Measurements from ENCODE around the gene NKTR. TPM values are rescaled to one million over a fixed set of nuclear protein-coding genes. Genes with fewer than 3 reads are reported as not detected.

NKTR gene
- total RNA-seq, 1 donor from 2014 or later, result 196 TPM

DNA sequence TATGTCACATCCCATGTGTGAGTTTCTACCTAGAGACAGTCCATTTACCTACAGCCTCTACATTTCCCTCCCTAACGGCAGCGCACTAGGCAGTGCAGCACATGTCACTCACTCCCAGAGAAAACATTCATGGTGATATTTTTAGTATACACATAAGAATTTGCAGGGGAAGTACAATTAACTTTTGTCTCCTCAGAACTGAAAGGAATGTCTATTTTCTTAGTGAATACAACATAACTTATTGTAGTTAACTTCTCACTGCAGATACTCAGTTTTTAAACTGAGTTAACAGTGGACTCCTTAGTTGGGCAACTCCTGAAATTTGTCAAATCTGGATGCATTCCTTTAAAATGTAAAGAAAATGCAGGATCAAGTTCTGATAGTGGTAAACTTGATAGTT, 48.5 kb downstream of the NKTR start:
- TF ChIP-seq, protein P1, sequence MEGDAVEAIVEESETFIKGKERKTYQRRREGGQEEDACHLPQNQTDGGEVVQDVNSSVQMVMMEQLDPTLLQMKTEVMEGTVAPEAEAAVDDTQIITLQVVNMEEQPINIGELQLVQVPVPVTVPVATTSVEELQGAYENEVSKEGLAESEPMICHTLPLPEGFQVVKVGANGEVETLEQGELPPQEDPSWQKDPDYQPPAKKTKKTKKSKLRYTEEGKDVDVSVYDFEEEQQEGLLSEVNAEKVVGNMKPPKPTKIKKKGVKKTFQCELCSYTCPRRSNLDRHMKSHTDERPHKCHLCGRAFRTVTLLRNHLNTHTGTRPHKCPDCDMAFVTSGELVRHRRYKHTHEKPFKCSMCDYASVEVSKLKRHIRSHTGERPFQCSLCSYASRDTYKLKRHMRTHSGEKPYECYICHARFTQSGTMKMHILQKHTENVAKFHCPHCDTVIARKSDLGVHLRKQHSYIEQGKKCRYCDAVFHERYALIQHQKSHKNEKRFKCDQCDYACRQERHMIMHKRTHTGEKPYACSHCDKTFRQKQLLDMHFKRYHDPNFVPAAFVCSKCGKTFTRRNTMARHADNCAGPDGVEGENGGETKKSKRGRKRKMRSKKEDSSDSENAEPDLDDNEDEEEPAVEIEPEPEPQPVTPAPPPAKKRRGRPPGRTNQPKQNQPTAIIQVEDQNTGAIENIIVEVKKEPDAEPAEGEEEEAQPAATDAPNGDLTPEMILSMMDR (IDR thresholded peaks at IDR 0.05; ENCODE audit: partially characterized antibody, unreplicated experiment), result no peak
- H3K27me3 Mint-ChIP-seq (ENCODE audit: unreplicated experiment), result peaks cover 17% of the 10 kb centered on the region
- H3K36me3 Mint-ChIP-seq (ENCODE audit: unreplicated experiment), result peaks cover 8% of the 10 kb centered on the region
- H3K27ac Mint-ChIP-seq (ENCODE audit: unreplicated experiment), result peak overlapping the region; percentile 60
- DNase-seq, result no peak
- H3K4me1 Mint-ChIP-seq (ENCODE audit: low read depth, unreplicated experiment), result peaks cover 29% of the 10 kb centered on the region
- peak overlapping the region; percentile 31 for H3K4me3 Mint-ChIP-seq (ENCODE audit: unreplicated experiment)
- H3K9me3 Mint-ChIP-seq (ENCODE audit: unreplicated experiment), result peaks cover 15% of the 10 kb centered on the region

DNA sequence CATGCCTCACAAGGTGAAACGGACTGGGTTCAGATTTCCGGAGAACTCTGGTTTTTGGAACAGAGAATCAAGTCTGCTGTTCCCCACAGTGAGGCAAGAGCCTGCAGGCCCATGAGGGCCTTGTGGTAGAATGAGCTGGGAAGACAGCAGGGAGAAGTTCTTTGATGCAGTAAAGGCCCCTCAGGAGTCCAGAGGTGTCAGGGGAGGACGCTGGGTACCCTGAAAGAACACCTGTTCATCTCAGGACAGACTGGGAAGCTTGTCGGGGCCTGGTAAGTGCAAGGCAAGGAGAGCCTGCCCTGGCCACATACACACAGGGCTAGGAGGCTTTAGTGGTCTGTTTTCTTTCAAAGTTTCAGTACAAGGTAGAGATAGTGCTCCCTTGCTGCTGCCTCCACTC, 49.3 kb downstream of the NKTR start:
- H3K4me1 Mint-ChIP-seq (ENCODE audit: low read depth, unreplicated experiment), result peaks cover 29% of the 10 kb centered on the region
- H3K36me3 Mint-ChIP-seq (ENCODE audit: unreplicated experiment), result peaks cover 8% of the 10 kb centered on the region
- peaks cover 15% of the 10 kb centered on the region for H3K9me3 Mint-ChIP-seq (ENCODE audit: unreplicated experiment)
- DNase-seq, result no peak
- H3K27me3 Mint-ChIP-seq (ENCODE audit: unreplicated experiment), result peaks cover 17% of the 10 kb centered on the region
- H3K27ac Mint-ChIP-seq (ENCODE audit: unreplicated experiment), result no peak overlapping the region
- no peak overlapping the region for H3K4me3 Mint-ChIP-seq (ENCODE audit: unreplicated experiment)
- TF ChIP-seq, protein P1 (IDR thresholded peaks at IDR 0.05; ENCODE audit: partially characterized antibody, unreplicated experiment), result no peak

DNA sequence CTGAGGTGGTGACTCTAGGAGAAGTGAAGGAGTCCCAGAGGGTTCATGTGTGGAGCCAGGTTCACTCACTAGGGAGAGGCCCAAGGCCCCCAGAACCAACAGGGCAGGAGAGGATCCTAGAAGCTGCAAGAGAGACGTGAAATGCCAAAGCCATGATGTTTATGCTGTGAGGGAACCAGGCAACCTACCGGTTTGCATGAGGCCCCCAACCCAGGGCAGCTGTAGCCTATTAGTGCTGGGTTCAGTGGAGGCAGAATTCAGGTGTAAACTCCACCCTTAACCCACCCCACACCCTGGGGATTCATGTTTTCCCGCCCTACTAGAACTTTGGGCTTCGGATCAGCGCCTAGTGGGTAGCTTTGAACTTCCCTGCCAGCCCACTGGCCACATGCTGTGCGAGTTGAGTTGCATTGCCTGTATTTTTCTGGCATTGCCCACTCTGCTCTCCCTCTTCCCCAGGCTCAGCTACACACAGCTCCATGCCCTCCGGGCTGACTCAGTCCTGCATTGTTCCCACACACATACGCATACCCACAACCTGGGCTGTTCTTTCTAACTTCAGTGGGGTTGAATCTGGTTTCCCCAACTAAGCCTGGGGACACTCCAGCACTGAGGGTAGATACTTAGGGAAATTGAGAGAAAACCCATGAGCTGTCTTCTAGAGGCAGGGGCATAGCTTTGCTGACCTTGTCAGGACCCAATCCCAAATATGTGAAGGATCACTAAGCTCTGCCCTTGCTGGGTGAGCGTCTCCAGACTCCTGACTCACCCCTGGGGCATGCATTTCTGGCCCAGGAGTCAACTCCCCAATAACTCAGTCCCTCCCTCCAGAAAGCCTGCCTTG, 51.0 kb downstream of the NKTR start:
- Mint-ChIP-seq H3K27me3 (ENCODE audit: unreplicated experiment) (peaks cover 20% of the 10 kb centered on the region), H3K27ac (ENCODE audit: unreplicated experiment) (peak overlapping the region; percentile 91), H3K36me3 (ENCODE audit: unreplicated experiment) (peaks cover 8% of the 10 kb centered on the region), H3K4me3 (ENCODE audit: unreplicated experiment) (peak overlapping the region; percentile 93), H3K4me1 (ENCODE audit: low read depth, unreplicated experiment) (peaks cover 38% of the 10 kb centered on the region), H3K9me3 (ENCODE audit: unreplicated experiment) (peaks cover 20% of the 10 kb centered on the region)
- DNase-seq, result no peak
- TF ChIP-seq, protein P1 (IDR thresholded peaks at IDR 0.05; ENCODE audit: partially characterized antibody, unreplicated experiment), result no peak

DNA sequence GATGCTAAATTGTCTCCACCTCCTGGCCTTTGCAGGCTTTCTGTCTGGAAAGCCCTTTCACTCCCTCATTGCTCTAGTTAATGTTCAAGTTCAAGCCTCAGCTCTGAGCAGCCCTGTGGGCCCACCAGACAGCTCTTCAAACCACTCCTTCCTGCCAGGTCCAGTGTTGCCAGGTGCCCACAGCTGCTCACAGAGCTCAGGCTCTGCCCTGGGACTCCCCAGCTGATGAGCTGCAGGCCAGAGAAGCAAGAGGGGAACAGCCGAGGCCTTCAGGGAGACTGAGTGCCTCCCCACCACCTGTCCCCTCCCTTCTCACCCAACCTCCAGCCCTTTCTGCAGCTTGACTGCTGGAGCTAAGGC, 51.7 kb downstream of the NKTR start:
- TF ChIP-seq, protein P1 (IDR thresholded peaks at IDR 0.05; ENCODE audit: partially characterized antibody, unreplicated experiment), result no peak
- peak; percentile 59 for DNase-seq
- H3K4me3 Mint-ChIP-seq (ENCODE audit: unreplicated experiment), result peak overlapping the region; percentile 93
- peak overlapping the region; percentile 91 for H3K27ac Mint-ChIP-seq (ENCODE audit: unreplicated experiment)
- peaks cover 18% of the 10 kb centered on the region for H3K9me3 Mint-ChIP-seq (ENCODE audit: unreplicated experiment)
- H3K4me1 Mint-ChIP-seq (ENCODE audit: low read depth, unreplicated experiment), result peaks cover 39% of the 10 kb centered on the region
- peaks cover 8% of the 10 kb centered on the region for H3K36me3 Mint-ChIP-seq (ENCODE audit: unreplicated experiment)
- H3K27me3 Mint-ChIP-seq (ENCODE audit: unreplicated experiment), result peaks cover 16% of the 10 kb centered on the region

DNA sequence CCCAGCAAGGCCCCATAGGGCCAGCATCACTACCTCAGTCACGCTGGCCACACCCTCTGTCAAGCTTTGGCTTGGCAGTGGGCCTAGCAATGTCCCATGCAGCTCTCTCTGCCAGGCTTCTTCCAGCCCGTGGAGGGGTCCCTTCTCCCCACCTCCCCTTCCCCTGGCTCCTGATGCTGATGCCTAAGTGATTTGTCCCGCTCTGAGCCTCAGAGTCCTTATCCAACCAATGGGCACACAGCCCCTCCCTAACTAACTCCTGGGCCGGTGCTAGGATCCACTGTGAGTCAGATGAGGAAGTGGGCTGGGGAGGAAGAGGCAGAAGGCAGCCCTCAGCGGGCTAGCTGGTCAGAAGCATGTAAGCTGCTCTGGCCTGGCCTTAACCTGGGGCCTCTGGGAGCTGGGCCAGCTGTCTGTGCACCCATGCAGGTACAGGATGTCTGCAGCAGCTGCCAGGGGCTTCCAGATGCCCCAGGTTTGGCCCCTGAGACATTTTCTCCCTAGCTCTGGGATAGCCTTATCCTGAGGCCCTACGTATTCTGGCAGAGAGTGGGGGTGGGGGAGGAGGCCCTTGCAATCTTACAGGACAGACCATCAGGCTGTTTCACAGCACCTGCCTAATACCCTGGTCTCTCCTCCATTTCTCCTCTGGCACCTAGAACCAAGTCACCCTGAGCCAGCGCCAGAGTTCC, 52.3 kb downstream of the NKTR start:
- DNase-seq, result no peak
- Mint-ChIP-seq H3K27me3 (ENCODE audit: unreplicated experiment) (peaks cover 20% of the 10 kb centered on the region), H3K27ac (ENCODE audit: unreplicated experiment) (peak overlapping the region; percentile 91), H3K9me3 (ENCODE audit: unreplicated experiment) (peaks cover 18% of the 10 kb centered on the region), H3K36me3 (ENCODE audit: unreplicated experiment) (peaks cover 8% of the 10 kb centered on the region), H3K4me1 (ENCODE audit: low read depth, unreplicated experiment) (peaks cover 40% of the 10 kb centered on the region), H3K4me3 (ENCODE audit: unreplicated experiment) (peak overlapping the region; percentile 93)
- TF ChIP-seq, protein P1 (IDR thresholded peaks at IDR 0.05; ENCODE audit: partially characterized antibody, unreplicated experiment), result no peak

Data from glutamatergic neuron (in vitro differentiated cells).